Measurements from ENCODE around the gene FBXO41. TPM values are rescaled to one million over a fixed set of nuclear protein-coding genes. Genes with fewer than 3 reads are reported as not detected.

The FBXO41 gene
- total RNA-seq, 1 experiment from 2014 or later, result 6.5 TPM

DNA sequence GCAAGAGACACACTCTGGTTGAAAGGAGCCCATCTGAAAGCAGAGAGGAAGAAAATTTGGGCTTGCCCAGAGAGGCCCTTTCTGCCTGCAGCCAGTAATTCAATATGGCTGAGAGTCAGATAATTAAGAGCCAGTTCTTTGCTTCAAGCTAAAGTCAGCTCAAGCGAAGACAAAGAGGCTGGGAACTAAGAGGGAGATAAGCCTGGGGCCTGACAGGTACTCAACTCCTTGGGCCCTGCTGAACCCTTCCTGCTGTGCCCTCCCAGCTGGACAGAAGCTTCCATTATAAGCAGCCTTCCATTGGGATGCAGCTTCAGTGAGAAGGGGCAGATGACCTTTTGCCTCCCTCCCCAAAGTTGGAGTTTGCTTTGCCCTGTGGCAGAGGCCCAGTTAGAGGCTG lies 12.0 kb downstream of the FBXO41 start:
- no peaks in the 10 kb centered on the region for H3K9me3 ChIP-seq (ENCODE audit: control insufficient read depth, insufficient read depth, low read depth, low read length)
- in situ Hi-C loops (cut with HindIII; ENCODE audit: low pct_unique_long_range_greater_than_20kb, low sequenced_read_pairs) (no loop called here), intact Hi-C loops (cut with micrococcal nuclease; ENCODE audit: unreplicated experiment) (no loop called here)
- ATAC-seq, result no peak
- DNase-seq (ENCODE audit: low read depth, low spot score), result no peak
- ChIA-PET POLR2A (no interaction called here), CTCF (no interaction called here)
- TF ChIP-seq TCF7L2 (IDR thresholded peaks at IDR 0.05; ENCODE audit: low read depth, low read length) (no peak), POLR2AphosphoS5 (IDR thresholded peaks at IDR 0.05; ENCODE audit: low read depth, low read length) (no peak)
- H3K27ac ChIP-seq (ENCODE audit: low read length), result no peak overlapping the region
- no peak overlapping the region for H3K4me3 ChIP-seq (ENCODE audit: low read depth in 2 of 2, low read length in 2 of 2)
- BruUV-seq (replicated peaks), result no TSS peak
- H3K4me1 ChIP-seq (ENCODE audit: control insufficient read depth, insufficient read depth, low read length), result peaks cover 4% of the 10 kb centered on the region; the same call in 1 of the 2 replicates
- no peaks in the 10 kb centered on the region for H3K27me3 ChIP-seq (ENCODE audit: control insufficient read depth, insufficient read depth, low read length)
- no peaks in the 10 kb centered on the region; the same call in 1 of the 2 replicates for H3K36me3 ChIP-seq (ENCODE audit: control insufficient read depth, insufficient read depth, low read length)

DNA sequence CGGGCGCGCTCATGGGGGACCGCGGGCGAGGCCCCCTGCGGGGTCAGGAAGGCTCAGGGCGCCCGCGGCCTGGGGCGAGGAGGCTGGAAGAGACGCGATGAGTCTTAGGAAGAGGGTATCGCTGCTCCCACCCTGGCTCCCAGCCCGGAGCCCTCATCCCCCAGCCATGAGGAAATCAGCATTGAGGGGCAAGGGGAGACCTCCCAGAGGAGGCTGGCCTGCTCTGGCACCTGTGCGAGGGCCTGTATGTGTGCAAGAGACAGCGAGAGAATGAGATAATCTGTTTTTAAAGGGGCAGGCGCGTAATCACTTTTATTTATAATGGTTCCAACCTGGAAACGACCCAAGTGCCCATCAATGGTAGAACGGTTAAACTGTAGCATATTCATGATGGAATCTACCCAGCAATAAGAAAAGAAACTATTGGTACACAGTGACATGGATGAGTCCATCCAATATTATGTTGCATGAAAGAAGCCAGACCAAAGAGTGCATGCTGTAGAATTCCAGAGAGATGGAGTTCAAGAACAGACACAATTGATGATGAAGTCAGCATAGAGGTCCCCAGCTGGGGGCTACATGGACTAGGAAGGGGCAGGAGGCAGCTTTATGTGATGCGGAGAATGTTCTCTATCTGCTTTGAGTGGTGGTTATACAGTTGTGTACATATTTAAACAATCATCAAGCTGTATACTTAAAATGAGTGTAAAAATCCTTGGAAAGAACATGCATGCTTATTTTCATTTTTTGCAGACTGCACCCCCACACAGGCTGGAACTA lies 14.4 kb downstream of the FBXO41 start:
- BruUV-seq (replicated peaks), result no TSS peak
- Histone ChIP-seq H3K4me1 (ENCODE audit: control insufficient read depth, insufficient read depth, low read length) (peaks cover 4% of the 10 kb centered on the region; the same call in 1 of the 2 replicates), H3K4me3 (ENCODE audit: low read depth in 2 of 2, low read length in 2 of 2) (peak overlapping the region; percentile 43 to 52), H3K27me3 (ENCODE audit: control insufficient read depth, insufficient read depth, low read length) (no peaks in the 10 kb centered on the region), H3K36me3 (ENCODE audit: control insufficient read depth, insufficient read depth, low read length) (no peaks in the 10 kb centered on the region; the same call in 1 of the 2 replicates), H3K27ac (ENCODE audit: low read length) (no peak overlapping the region; the same call in 1 of the 2 replicates), H3K9me3 (ENCODE audit: control insufficient read depth, insufficient read depth, low read depth, low read length) (no peaks in the 10 kb centered on the region)
- in situ Hi-C loops (cut with HindIII; ENCODE audit: low pct_unique_long_range_greater_than_20kb, low sequenced_read_pairs) (no loop called here), intact Hi-C loops (cut with micrococcal nuclease; ENCODE audit: unreplicated experiment) (no loop called here)
- DNase-seq (ENCODE audit: low read depth, low spot score) (no peak), ATAC-seq (no peak)
- TF ChIP-seq SIN3A (IDR thresholded peaks at IDR 0.05; ENCODE audit: borderline replicate concordance, insufficient read depth, low read depth, low read length), result no peak
- TF ChIP-seq, protein P1, sequence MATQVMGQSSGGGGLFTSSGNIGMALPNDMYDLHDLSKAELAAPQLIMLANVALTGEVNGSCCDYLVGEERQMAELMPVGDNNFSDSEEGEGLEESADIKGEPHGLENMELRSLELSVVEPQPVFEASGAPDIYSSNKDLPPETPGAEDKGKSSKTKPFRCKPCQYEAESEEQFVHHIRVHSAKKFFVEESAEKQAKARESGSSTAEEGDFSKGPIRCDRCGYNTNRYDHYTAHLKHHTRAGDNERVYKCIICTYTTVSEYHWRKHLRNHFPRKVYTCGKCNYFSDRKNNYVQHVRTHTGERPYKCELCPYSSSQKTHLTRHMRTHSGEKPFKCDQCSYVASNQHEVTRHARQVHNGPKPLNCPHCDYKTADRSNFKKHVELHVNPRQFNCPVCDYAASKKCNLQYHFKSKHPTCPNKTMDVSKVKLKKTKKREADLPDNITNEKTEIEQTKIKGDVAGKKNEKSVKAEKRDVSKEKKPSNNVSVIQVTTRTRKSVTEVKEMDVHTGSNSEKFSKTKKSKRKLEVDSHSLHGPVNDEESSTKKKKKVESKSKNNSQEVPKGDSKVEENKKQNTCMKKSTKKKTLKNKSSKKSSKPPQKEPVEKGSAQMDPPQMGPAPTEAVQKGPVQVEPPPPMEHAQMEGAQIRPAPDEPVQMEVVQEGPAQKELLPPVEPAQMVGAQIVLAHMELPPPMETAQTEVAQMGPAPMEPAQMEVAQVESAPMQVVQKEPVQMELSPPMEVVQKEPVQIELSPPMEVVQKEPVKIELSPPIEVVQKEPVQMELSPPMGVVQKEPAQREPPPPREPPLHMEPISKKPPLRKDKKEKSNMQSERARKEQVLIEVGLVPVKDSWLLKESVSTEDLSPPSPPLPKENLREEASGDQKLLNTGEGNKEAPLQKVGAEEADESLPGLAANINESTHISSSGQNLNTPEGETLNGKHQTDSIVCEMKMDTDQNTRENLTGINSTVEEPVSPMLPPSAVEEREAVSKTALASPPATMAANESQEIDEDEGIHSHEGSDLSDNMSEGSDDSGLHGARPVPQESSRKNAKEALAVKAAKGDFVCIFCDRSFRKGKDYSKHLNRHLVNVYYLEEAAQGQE (IDR thresholded peaks at IDR 0.05; ENCODE audit: insufficient read depth in 1 of 2, low read depth in 2 of 2, low read length in 1 of 2), result no peak
- no peak for TF ChIP-seq TCF7L2 (IDR thresholded peaks at IDR 0.05; ENCODE audit: low read depth, low read length)
- TF ChIP-seq POLR2AphosphoS5 (IDR thresholded peaks at IDR 0.05; ENCODE audit: low read depth, low read length), result no peak
- TF ChIP-seq, protein P2, sequence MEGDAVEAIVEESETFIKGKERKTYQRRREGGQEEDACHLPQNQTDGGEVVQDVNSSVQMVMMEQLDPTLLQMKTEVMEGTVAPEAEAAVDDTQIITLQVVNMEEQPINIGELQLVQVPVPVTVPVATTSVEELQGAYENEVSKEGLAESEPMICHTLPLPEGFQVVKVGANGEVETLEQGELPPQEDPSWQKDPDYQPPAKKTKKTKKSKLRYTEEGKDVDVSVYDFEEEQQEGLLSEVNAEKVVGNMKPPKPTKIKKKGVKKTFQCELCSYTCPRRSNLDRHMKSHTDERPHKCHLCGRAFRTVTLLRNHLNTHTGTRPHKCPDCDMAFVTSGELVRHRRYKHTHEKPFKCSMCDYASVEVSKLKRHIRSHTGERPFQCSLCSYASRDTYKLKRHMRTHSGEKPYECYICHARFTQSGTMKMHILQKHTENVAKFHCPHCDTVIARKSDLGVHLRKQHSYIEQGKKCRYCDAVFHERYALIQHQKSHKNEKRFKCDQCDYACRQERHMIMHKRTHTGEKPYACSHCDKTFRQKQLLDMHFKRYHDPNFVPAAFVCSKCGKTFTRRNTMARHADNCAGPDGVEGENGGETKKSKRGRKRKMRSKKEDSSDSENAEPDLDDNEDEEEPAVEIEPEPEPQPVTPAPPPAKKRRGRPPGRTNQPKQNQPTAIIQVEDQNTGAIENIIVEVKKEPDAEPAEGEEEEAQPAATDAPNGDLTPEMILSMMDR (IDR thresholded peaks at IDR 0.05), result no peak
- CTCF ChIA-PET, result interaction anchor here (0.5 kb wide), 1 partner anchor 93 kb away, joined by 11 read pairs; no protein-coding TSS in a partner anchor
- POLR2A ChIA-PET, result no interaction called here
